Caco-2 (cell line): ENCODE measurements around the gene HACE1. TPM values are rescaled to one million over a fixed set of nuclear protein-coding genes. Genes with fewer than 3 reads are reported as not detected.
"Not testable (repeated sequence)": the region's sequence is repeated elsewhere in the genome, so short reads cannot be mapped to it uniquely, and the experiment has no call there.

Experiments used
- BruUV-seq: library from RNA; stranded (reverse); fragments of 400-500 nt; replicated peaks from 2 replicates; lab custom pipeline; 2021; lab: Mats Ljungman, UMichigan
- CTCF ChIA-PET: fragments of 300-600 bp; sonication (Branson Sonifier 250); formaldehyde crosslinking; loops from one replicate; lab custom pipeline; 2022; ENCODE audit warnings: antibody characterized with exemption; lab: Charles Lee
- POLR2A ChIA-PET: fragments of 300-600 bp; sonication (Branson Sonifier 250); formaldehyde crosslinking; loops from one replicate; lab custom pipeline; 2022; ENCODE audit warnings: antibody characterized with exemption; lab: Charles Lee
- DNase-seq, 2 experiments: peaks; one replicate each; pipeline versions ENCODE4 v3.0.0 to v3.0.0-alpha.2; 2020 to 2022
- H3K27me3 ChIP-seq: replicated peaks from 2 replicates; pipeline ENCODE4 v1.6.0; 2011; ENCODE audit warnings: low read length; ENCODE audit not compliant: control insufficient read depth, insufficient read depth
- H3K36me3 ChIP-seq: 2 replicates; pipeline ENCODE4 v1.5.1; 2011; ENCODE audit warnings: low read length; ENCODE audit not compliant: control insufficient read depth, insufficient read depth
- H3K4me1 ChIP-seq: fragments of 250-450 bp; sonication (Bioruptor Pico); 2 replicates; pipeline ENCODE4 v1.5.1; 2020; ENCODE audit warnings: mild to moderate bottlenecking
- H3K4me3 ChIP-seq: 2 replicates; pipeline ENCODE4 v1.5.1; 2011; ENCODE audit warnings: low read depth, mild to moderate bottlenecking, control low read depth, low read length
- H3K9me3 ChIP-seq: fragments of 250-450 bp; sonication (Bioruptor Pico); 2 replicates; pipeline ENCODE4 v1.5.1; 2020; ENCODE audit warnings: mild to moderate bottlenecking, moderate library complexity
- H3K27ac Mint-ChIP-seq: one replicate; pipeline ENCODE4 v1.8.0; 2022; ENCODE audit warnings: mixed read lengths; ENCODE audit not compliant: unreplicated experiment
- H3K27me3 Mint-ChIP-seq: one replicate; pipeline ENCODE4 v1.8.0; 2022; ENCODE audit warnings: mixed read lengths; ENCODE audit not compliant: insufficient read depth, unreplicated experiment
- H3K36me3 Mint-ChIP-seq: one replicate; pipeline ENCODE4 v1.8.0; 2022; ENCODE audit warnings: mild to moderate bottlenecking, mixed read lengths; ENCODE audit not compliant: insufficient read depth, unreplicated experiment
- H3K4me1 Mint-ChIP-seq: one replicate; pipeline ENCODE4 v1.8.0; 2022; ENCODE audit warnings: low read depth, mixed read lengths; ENCODE audit not compliant: unreplicated experiment
- H3K4me3 Mint-ChIP-seq: one replicate; pipeline ENCODE4 v1.8.0; 2022; ENCODE audit warnings: mild to moderate bottlenecking, moderate library complexity, mixed read lengths; ENCODE audit not compliant: unreplicated experiment
- H3K9me3 Mint-ChIP-seq: one replicate; pipeline ENCODE4 v1.8.0; 2022; ENCODE audit warnings: mixed read lengths; ENCODE audit not compliant: unreplicated experiment
- CTCF ChIP-seq, 2 experiments: fragments of 200-600 bp in 1 of 2; IDR thresholded peaks; 1 replicate in 1 of 2; 2 replicates in 1 of 2; pipeline versions ENCODE4 v1.5.1 to v1.8.0; 2011 to 2022; ENCODE audit warnings: antibody characterized with exemption in 1 of 2, control low read depth in 1 of 2, inconsistent platforms in 1 of 2, low read depth in 1 of 2, low read length in 1 of 2, mild to moderate bottlenecking in 1 of 2, moderate library complexity in 1 of 2; ENCODE audit not compliant: insufficient read depth in 1 of 2, severe bottlenecking in 1 of 2, unreplicated experiment in 1 of 2
- intact Hi-C: fragments of 100-400 bp; cut with micrococcal nuclease; formaldehyde crosslinking; loops from one replicate; pipeline ENCODE4 v1.10.0; 2022; ENCODE audit not compliant: unreplicated experiment
- total RNA-seq: library from RNA; stranded (reverse); gene quantifications from 2 replicates; pipeline ENCODE4 v1.2.3, GENCODE V29; 2022

The HACE1 gene
- total RNA-seq, 1 experiment from 2014 or later, result 10.0 TPM

GRCh38 chr6:104754788-104755409, 104.8 kb downstream of the HACE1 start:
- H3K27ac Mint-ChIP-seq, result no peak overlapping the region
- ChIA-PET POLR2A (no interaction called here), CTCF (no interaction called here)
- Histone ChIP-seq H3K36me3 (no peaks in the 10 kb centered on the region; the same call in 1 of the 2 replicates), H3K27me3 (no peaks in the 10 kb centered on the region), H3K4me3 (no peak overlapping the region), H3K9me3 (peaks cover 2% of the 10 kb centered on the region; the same call in 1 of the 2 replicates), H3K4me1 (no peaks in the 10 kb centered on the region)
- TF ChIP-seq CTCF (IDR thresholded peaks at IDR 0.05; ENCODE audit: insufficient read depth in 1 of 2, low read depth in 1 of 2, low read length in 1 of 2, severe bottlenecking in 1 of 2, unreplicated experiment in 1 of 2), result no peak
- no TSS peak for BruUV-seq
- H3K4me1 Mint-ChIP-seq, result no peaks in the 10 kb centered on the region
- DNase-seq, result no peak
- H3K9me3 Mint-ChIP-seq, result peaks cover 10% of the 10 kb centered on the region
- H3K4me3 Mint-ChIP-seq, result no peak overlapping the region
- no peaks in the 10 kb centered on the region for H3K27me3 Mint-ChIP-seq
- intact Hi-C loops, result no loop called here
- no peaks in the 10 kb centered on the region for H3K36me3 Mint-ChIP-seq

GRCh38 chr6:104753251-104753650, 106.5 kb downstream of the HACE1 start:
- peaks cover 10% of the 10 kb centered on the region for H3K9me3 Mint-ChIP-seq
- no peak overlapping the region for H3K27ac Mint-ChIP-seq
- H3K4me3 Mint-ChIP-seq, result no peak overlapping the region
- H3K4me1 Mint-ChIP-seq, result no peaks in the 10 kb centered on the region
- BruUV-seq, result no TSS peak
- Histone ChIP-seq H3K9me3 (peaks cover 2% of the 10 kb centered on the region; the same call in 1 of the 2 replicates), H3K4me1 (no peaks in the 10 kb centered on the region), H3K36me3 (no peaks in the 10 kb centered on the region; the same call in 1 of the 2 replicates), H3K4me3 (no peak overlapping the region), H3K27me3 (no peaks in the 10 kb centered on the region)
- no peaks in the 10 kb centered on the region for H3K36me3 Mint-ChIP-seq
- POLR2A ChIA-PET, result no interaction called here
- intact Hi-C loops, result no loop called here
- H3K27me3 Mint-ChIP-seq, result no peaks in the 10 kb centered on the region
- CTCF ChIA-PET, result no interaction called here
- no peak for DNase-seq
- peak in 1 of 2 experiments; percentile 5 for TF ChIP-seq CTCF (IDR thresholded peaks at IDR 0.05; ENCODE audit: insufficient read depth in 1 of 2, low read depth in 1 of 2, low read length in 1 of 2, severe bottlenecking in 1 of 2, unreplicated experiment in 1 of 2)

- BruUV-seq, result no TSS peak
- peaks cover 4% of the 10 kb centered on the region for H3K36me3 Mint-ChIP-seq
- Histone ChIP-seq H3K36me3 (no peaks in the 10 kb centered on the region), H3K27me3 (no peaks in the 10 kb centered on the region), H3K9me3 (no peaks in the 10 kb centered on the region; the same call in 1 of the 2 replicates), H3K4me1 (no peaks in the 10 kb centered on the region), H3K4me3 (no peak overlapping the region)
- H3K4me1 Mint-ChIP-seq, result no peaks in the 10 kb centered on the region
- H3K9me3 Mint-ChIP-seq, result peaks cover 3% of the 10 kb centered on the region
- intact Hi-C loops, result no loop called here
- DNase-seq, result no peak
- H3K27ac Mint-ChIP-seq, result no peak overlapping the region
- ChIA-PET POLR2A (no interaction called here), CTCF (no interaction called here)
- no peak for TF ChIP-seq CTCF (IDR thresholded peaks at IDR 0.05; ENCODE audit: insufficient read depth in 1 of 2, low read depth in 1 of 2, low read length in 1 of 2, severe bottlenecking in 1 of 2, unreplicated experiment in 1 of 2)
- H3K27me3 Mint-ChIP-seq, result no peaks in the 10 kb centered on the region
- H3K4me3 Mint-ChIP-seq, result no peak overlapping the region
These were observed 109.3 kb downstream of the HACE1 start for GRCh38 chr6:104750449-104750848.

GRCh38 chr6:104739124-104739523, 120.6 kb downstream of the HACE1 start:
- H3K27me3 Mint-ChIP-seq, H3K36me3 ChIP-seq, POLR2A ChIA-PET, H3K9me3 Mint-ChIP-seq, H3K4me1 Mint-ChIP-seq, BruUV-seq, H3K4me3 Mint-ChIP-seq, H3K27ac Mint-ChIP-seq, CTCF ChIA-PET, H3K36me3 Mint-ChIP-seq, H3K9me3 ChIP-seq, DNase-seq, H3K4me1 ChIP-seq, H3K27me3 ChIP-seq, intact Hi-C loops, H3K4me3 ChIP-seq: not testable (repeated sequence)

- DNase-seq, H3K27ac Mint-ChIP-seq, H3K4me1 ChIP-seq, intact Hi-C loops, CTCF ChIA-PET, H3K4me3 Mint-ChIP-seq, H3K36me3 ChIP-seq, H3K27me3 ChIP-seq, H3K36me3 Mint-ChIP-seq, POLR2A ChIA-PET, H3K9me3 Mint-ChIP-seq, H3K4me1 Mint-ChIP-seq, BruUV-seq, H3K4me3 ChIP-seq, H3K27me3 Mint-ChIP-seq, H3K9me3 ChIP-seq: not testable (repeated sequence)
These were observed 122.2 kb downstream of the HACE1 start for GRCh38 chr6:104737567-104737966.
